ENCODE data around the gene UTP14C. TPM values are rescaled to one million over a fixed set of nuclear protein-coding genes. Genes with fewer than 3 reads are reported as not detected.

UTP14C gene
- total and polyA plus RNA-seq, 2 experiments from 2014 or later: 11.4 to 22.9 TPM

GRCh38 chr13:52006523-52007245 lies 17.8 kb upstream of the UTP14C start:
- TF ChIP-seq ZNF114 (CRISPR knock-in tag; IDR thresholded peaks at IDR 0.05) (no peak), CTCF (conservative IDR thresholded peaks at IDR 0.05; ENCODE audit: low read depth in 2 of 2) (no peak), EZH2 (IDR thresholded peaks at IDR 0.05; ENCODE audit: low read depth, unreplicated experiment) (no peak), CREB1 (CRISPR knock-in tag; IDR thresholded peaks at IDR 0.05; ENCODE audit: low read depth) (no peak), ETS1 (IDR thresholded peaks at IDR 0.05) (no peak), NANOG (IDR thresholded peaks at IDR 0.05; ENCODE audit: borderline replicate concordance) (no peak), STAT1 (IDR thresholded peaks at IDR 0.05; ENCODE audit: unreplicated experiment) (no peak), EZH2phosphoT487 (IDR thresholded peaks at IDR 0.05; ENCODE audit: unreplicated experiment) (no peak)
- Histone ChIP-seq H2AFZ (no peak overlapping the region), H3K4me1 (ENCODE audit: insufficient read depth) (peaks cover 8% of the 10 kb centered on the region), H3K36me3 (ENCODE audit: insufficient read depth) (no peaks in the 10 kb centered on the region), H3K4me2 (no peak overlapping the region), H3F3A (replicated peaks; ENCODE audit: low read depth) (no peaks in the 10 kb centered on the region), H3K9me2 (ENCODE audit: insufficient read depth) (no peaks in the 10 kb centered on the region), H3K27ac (ENCODE audit: low read depth) (no peak overlapping the region), H3K79me2 (replicated peaks; ENCODE audit: insufficient read depth) (peaks cover 15% of the 10 kb centered on the region), H3K4me3 (no peak overlapping the region), H3K27me3 (ENCODE audit: insufficient read depth) (peaks cover 28% of the 10 kb centered on the region), H4K20me1 (replicated peaks; ENCODE audit: insufficient read depth) (peaks cover 3% of the 10 kb centered on the region; the same call in 1 of the 2 replicates)
- H3K27me3 Mint-ChIP-seq (ENCODE audit: insufficient read depth, low read depth, poor library complexity): peaks cover 18% of the 10 kb centered on the region
- H3K4me1 Mint-ChIP-seq: peaks cover 16% of the 10 kb centered on the region
- no peak overlapping the region for H3K4me3 Mint-ChIP-seq
- H3K27ac Mint-ChIP-seq: no peak overlapping the region
- peaks cover 8% of the 10 kb centered on the region for H3K36me3 Mint-ChIP-seq (ENCODE audit: low read depth)
- H3K9me3 Mint-ChIP-seq: peaks cover 4% of the 10 kb centered on the region; the same call in 2 of the 3 replicates
- no peak for DNase-seq (ENCODE audit: low spot score)
- no peak for ATAC-seq

GRCh38 chr13:52009946-52010345 lies 14.5 kb upstream of the UTP14C start:
- no peak for ATAC-seq
- Mint-ChIP-seq H3K36me3 (ENCODE audit: low read depth) (peaks cover 8% of the 10 kb centered on the region), H3K27me3 (ENCODE audit: insufficient read depth, low read depth, poor library complexity) (peaks cover 22% of the 10 kb centered on the region), H3K27ac (no peak overlapping the region), H3K9me3 (peaks cover 4% of the 10 kb centered on the region; the same call in 2 of the 3 replicates), H3K4me3 (peak overlapping the region; percentile 41), H3K4me1 (peaks cover 11% of the 10 kb centered on the region)
- Histone ChIP-seq H3K4me1 (ENCODE audit: insufficient read depth) (peaks cover 17% of the 10 kb centered on the region), H3K27me3 (ENCODE audit: insufficient read depth) (peaks cover 28% of the 10 kb centered on the region), H3K4me3 (peak overlapping the region; percentile 86; the same call in 1 of the 2 replicates), H3K27ac (ENCODE audit: low read depth) (no peak overlapping the region), H3F3A (replicated peaks; ENCODE audit: low read depth) (no peaks in the 10 kb centered on the region), H4K20me1 (replicated peaks; ENCODE audit: insufficient read depth) (peaks cover 3% of the 10 kb centered on the region; the same call in 1 of the 2 replicates), H3K79me2 (replicated peaks; ENCODE audit: insufficient read depth) (peaks cover 41% of the 10 kb centered on the region), H3K36me3 (ENCODE audit: insufficient read depth) (no peaks in the 10 kb centered on the region), H3K9me2 (ENCODE audit: insufficient read depth) (no peaks in the 10 kb centered on the region), H3K4me2 (no peak overlapping the region), H2AFZ (no peak overlapping the region)
- DNase-seq (ENCODE audit: low spot score): no peak
- TF ChIP-seq ZNF331 (CRISPR knock-in tag; IDR thresholded peaks at IDR 0.05; ENCODE audit: low read depth) (no peak), CREB1 (CRISPR knock-in tag; IDR thresholded peaks at IDR 0.05; ENCODE audit: low read depth) (no peak), STAT1 (IDR thresholded peaks at IDR 0.05; ENCODE audit: unreplicated experiment) (no peak), REST (IDR thresholded peaks at IDR 0.05; ENCODE audit: unreplicated experiment) (no peak), EZH2phosphoT487 (IDR thresholded peaks at IDR 0.05; ENCODE audit: unreplicated experiment) (no peak), JUNB (IDR thresholded peaks at IDR 0.05; ENCODE audit: unreplicated experiment) (no peak), NANOG (IDR thresholded peaks at IDR 0.05; ENCODE audit: borderline replicate concordance) (no peak)
